Testis (tissue), 3 donors: ENCODE measurements around the gene BEGAIN. TPM values are rescaled to one million over a fixed set of nuclear protein-coding genes. Genes with fewer than 3 reads are reported as not detected.

Experiments
- DNase-seq: peaks from one replicate; pipeline ENCODE4 v3.0.0-alpha.2; 2019
- H3K27ac ChIP-seq, 2 donors: fragments of 200-600 bp; sonication (generic); one replicate each; pipeline ENCODE4 v1.5.1; 2019
- H3K27me3 ChIP-seq: fragments of 200-600 bp; sonication (generic); one replicate; pipeline ENCODE4 v1.5.1; 2019
- H3K36me3 ChIP-seq: fragments of 200-600 bp; sonication (generic); one replicate; pipeline ENCODE4 v1.5.1; 2017; ENCODE audit warnings: low read depth; ENCODE audit errors: missing control alignments
- H3K4me1 ChIP-seq: fragments of 200-600 bp; sonication (generic); one replicate; pipeline ENCODE4 v1.5.1; 2019
- H3K4me3 ChIP-seq, 2 donors: fragments of 200-600 bp; sonication (generic); one replicate each; pipeline ENCODE4 v1.5.1; 2017 to 2019
- H3K9me3 ChIP-seq: fragments of 200-600 bp; sonication (generic); one replicate; pipeline ENCODE4 v1.5.1; 2017
- POLR2A ChIP-seq: fragments of 450-650 bp; IDR thresholded peaks from one replicate; pipeline ENCODE4 v1.6.1; 2017; ENCODE audit warnings: antibody characterized with exemption, mild to moderate bottlenecking, moderate library complexity
- WGBS, 2 donors: methylation state at CpG; one replicate each; pipeline ENCODE4 v1.1.5; 2018; 5-methylcytosine and 5-hydroxymethylcytosine counted together
- intact Hi-C: fragments of 100-400 bp; cut with DNase I; formaldehyde crosslinking; loops from one replicate; pipeline ENCODE4 v1.15.1; 2023; ENCODE audit warnings: low total_unique reads
- polyA plus RNA-seq: library from polyadenylated mRNA; stranded (reverse); fragments of 350-450 nt; fragmentation: Illumina TruSeq; extraction: RNeasy Lipid Tissue Mini Kit (QIAGEN cat#74804); gene quantifications from one replicate; pipeline ENCODE4 v1.2.3, GENCODE V29; 2014; ENCODE audit warnings: low read depth, low replicate concordance; ENCODE audit not compliant: insufficient read depth
- total RNA-seq, 2 donors: library from RNA; depleted of rRNA; stranded (reverse); fragments of >200 nt; gene quantifications; one replicate each; pipeline ENCODE4 v1.2.3, GENCODE V29; 2016
- TF ChIP-seq, protein P1 (sequence below), 3 experiments: fragments of 450-650 bp in 2 of 3; fragments of 200-600 bp in 1 of 3; sonication (generic) in 1 of 3; IDR thresholded peaks; one replicate each; pipeline ENCODE4 v1.5.1; 2016 to 2019; ENCODE audit warnings: antibody characterized with exemption in 3 of 3, mild to moderate bottlenecking in 2 of 3, moderate library complexity in 1 of 3

The BEGAIN gene
- total and polyA plus RNA-seq, 3 donors from 2014 or later = 4.5 to 7.6 (median 6.9) TPM

DNA sequence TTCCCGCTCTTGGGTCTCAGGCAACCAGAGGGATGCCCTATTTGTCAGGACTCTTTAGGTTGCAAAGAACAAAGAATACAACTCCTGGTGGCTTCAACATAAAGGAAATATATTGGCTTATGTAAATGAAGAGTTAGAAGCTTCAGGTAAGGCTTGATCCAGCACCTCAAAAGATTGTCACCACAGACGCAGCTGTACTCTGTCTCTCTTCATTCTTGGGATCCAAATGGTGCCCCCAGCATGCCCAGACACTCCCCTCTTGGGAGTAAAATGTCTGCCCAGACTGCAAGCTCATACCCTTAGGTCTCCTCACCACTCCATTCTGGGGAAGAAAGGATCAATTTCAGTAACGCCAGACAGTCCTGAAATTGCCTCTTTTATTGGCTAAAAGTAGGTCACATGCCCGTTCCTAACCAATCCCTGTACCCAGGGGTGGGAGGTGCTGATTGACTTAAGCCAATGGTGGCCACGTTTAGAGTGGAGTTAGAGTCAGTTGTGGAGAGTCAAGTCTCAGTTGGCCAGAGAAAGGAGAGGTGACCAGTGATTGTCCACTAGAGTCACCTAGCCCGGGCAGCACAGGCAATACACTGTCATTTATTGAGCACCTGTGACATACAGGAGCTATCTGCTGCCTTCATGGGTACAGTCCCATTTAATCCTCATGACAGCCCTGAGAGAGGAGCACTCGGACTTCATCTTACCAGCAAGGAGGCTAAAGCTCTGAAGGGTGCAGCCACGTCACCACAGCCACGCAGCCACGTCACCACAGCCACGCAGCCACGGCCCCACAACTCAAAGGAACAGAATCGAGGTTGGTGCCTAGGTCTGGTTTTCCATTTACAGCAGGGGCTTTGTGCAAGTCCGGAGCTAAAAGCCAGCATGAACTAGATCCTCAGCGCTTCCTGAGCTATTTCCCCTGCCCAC, 19.7 kb upstream of the BEGAIN start:
- H3K36me3 ChIP-seq = no peaks in the 10 kb centered on the region
- peak overlapping the region in 1 of 2 donors; percentile 39 for H3K27ac ChIP-seq
- no peak overlapping the region for H3K4me3 ChIP-seq
- WGBS, 2 donors = 80 to 90% methylated on average over 12 to 15 of the region's 15 CpGs
- no peak for DNase-seq
- no peaks in the 10 kb centered on the region for H3K27me3 ChIP-seq
- peaks cover 6% of the 10 kb centered on the region for H3K4me1 ChIP-seq
- no peaks in the 10 kb centered on the region for H3K9me3 ChIP-seq
- intact Hi-C loops = no loop called here
- TF ChIP-seq, protein P1, sequence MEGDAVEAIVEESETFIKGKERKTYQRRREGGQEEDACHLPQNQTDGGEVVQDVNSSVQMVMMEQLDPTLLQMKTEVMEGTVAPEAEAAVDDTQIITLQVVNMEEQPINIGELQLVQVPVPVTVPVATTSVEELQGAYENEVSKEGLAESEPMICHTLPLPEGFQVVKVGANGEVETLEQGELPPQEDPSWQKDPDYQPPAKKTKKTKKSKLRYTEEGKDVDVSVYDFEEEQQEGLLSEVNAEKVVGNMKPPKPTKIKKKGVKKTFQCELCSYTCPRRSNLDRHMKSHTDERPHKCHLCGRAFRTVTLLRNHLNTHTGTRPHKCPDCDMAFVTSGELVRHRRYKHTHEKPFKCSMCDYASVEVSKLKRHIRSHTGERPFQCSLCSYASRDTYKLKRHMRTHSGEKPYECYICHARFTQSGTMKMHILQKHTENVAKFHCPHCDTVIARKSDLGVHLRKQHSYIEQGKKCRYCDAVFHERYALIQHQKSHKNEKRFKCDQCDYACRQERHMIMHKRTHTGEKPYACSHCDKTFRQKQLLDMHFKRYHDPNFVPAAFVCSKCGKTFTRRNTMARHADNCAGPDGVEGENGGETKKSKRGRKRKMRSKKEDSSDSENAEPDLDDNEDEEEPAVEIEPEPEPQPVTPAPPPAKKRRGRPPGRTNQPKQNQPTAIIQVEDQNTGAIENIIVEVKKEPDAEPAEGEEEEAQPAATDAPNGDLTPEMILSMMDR (IDR thresholded peaks at IDR 0.05) = no peak
- no peak for TF ChIP-seq POLR2A

GRCh38 chr14:100605706-100606686, 18.8 kb upstream of the BEGAIN start:
- H3K27me3 ChIP-seq = no peaks in the 10 kb centered on the region
- peaks cover 6% of the 10 kb centered on the region for H3K4me1 ChIP-seq
- H3K4me3 ChIP-seq = no peak overlapping the region
- H3K27ac ChIP-seq = peak overlapping the region; percentile 39 to 41
- intact Hi-C loops = no loop called here
- H3K9me3 ChIP-seq = no peaks in the 10 kb centered on the region
- peak; percentile 73 for DNase-seq
- WGBS, 2 donors = 38 to 46% methylated on average over 21 to 29 of the region's 29 CpGs
- no peaks in the 10 kb centered on the region for H3K36me3 ChIP-seq
- no peak for TF ChIP-seq POLR2A
- TF ChIP-seq, protein P1 (IDR thresholded peaks at IDR 0.05) = no peak

- Histone ChIP-seq H3K27ac (peak overlapping the region; percentile 12 to 41), H3K4me3 (no peak overlapping the region), H3K36me3 (no peaks in the 10 kb centered on the region), H3K9me3 (no peaks in the 10 kb centered on the region), H3K4me1 (peaks cover 6% of the 10 kb centered on the region), H3K27me3 (no peaks in the 10 kb centered on the region)
- intact Hi-C loops = no loop called here
- DNase-seq = no peak
- 92 to 93% methylated on average over 4 of the region's 4 CpGs for WGBS, 2 donors
- TF ChIP-seq POLR2A = no peak
- TF ChIP-seq, protein P1 (IDR thresholded peaks at IDR 0.05) = no peak
These were observed 18.0 kb upstream of the BEGAIN start for GRCh38 chr14:100605230-100605629.

- intact Hi-C loops = no loop called here
- 92% methylated on average over 21 to 24 of the region's 24 CpGs for WGBS, 2 donors
- Histone ChIP-seq H3K4me3 (no peak overlapping the region), H3K4me1 (peaks cover 6% of the 10 kb centered on the region), H3K9me3 (no peaks in the 10 kb centered on the region), H3K27ac (peak overlapping the region in 1 of 2 donors; percentile 12), H3K27me3 (no peaks in the 10 kb centered on the region), H3K36me3 (no peaks in the 10 kb centered on the region)
- TF ChIP-seq, protein P1 (IDR thresholded peaks at IDR 0.05) = no peak
- TF ChIP-seq POLR2A = no peak
- DNase-seq = no peak
These were observed 17.5 kb upstream of the BEGAIN start for GRCh38 chr14:100604709-100605108.
